Measurements from ENCODE around the gene METTL13. TPM values are rescaled to one million over a fixed set of nuclear protein-coding genes. Genes with fewer than 3 reads are reported as not detected.

METTL13 gene
- total and polyA plus RNA-seq, 9 of the 15 experiments (the other 6 are each of a cell fraction or from before 2014, with no cell fraction given), result 18.9 to 78.9 (median 54.9) TPM

GRCh38 chr1:171783816-171784530 lies 2.5 kb downstream of the METTL13 start (continued):
- TF ChIP-seq ZNF354B (CRISPR knock-in tag; IDR thresholded peaks at IDR 0.05) (no peak), GABPB2 (CRISPR knock-in tag; conservative IDR thresholded peaks at IDR 0.05) (no peak), CC2D1A (IDR thresholded peaks at IDR 0.05) (no peak), ZNF124 (CRISPR knock-in tag; IDR thresholded peaks at IDR 0.05) (no peak), GTF2B (IDR thresholded peaks at IDR 0.05; ENCODE audit: extremely low read depth, insufficient read length) (no peak), CHAMP1 (IDR thresholded peaks at IDR 0.05) (no peak), SLC30A9 (CRISPR knock-in tag; IDR thresholded peaks at IDR 0.05) (no peak), ZBTB2 (IDR thresholded peaks at IDR 0.05) (no peak), CEBPZ (IDR thresholded peaks at IDR 0.05; ENCODE audit: borderline replicate concordance, low read depth, low read length) (no peak)
